Measurements from ENCODE around the gene SLC26A8. TPM values are rescaled to one million over a fixed set of nuclear protein-coding genes. Genes with fewer than 3 reads are reported as not detected.

The SLC26A8 gene
- total and polyA plus RNA-seq, 8 donors: 0.30 to 1.5 (median 0.53) TPM; not detected in 1

- TF ChIP-seq CTCF (IDR thresholded peaks at IDR 0.05): no peak
- intact Hi-C loops (cut with DNase I): no loop called here
- ATAC-seq: no peak
- H3K4me3 ChIP-seq: no peak overlapping the region
- no peak for DNase-seq
- H3K27me3 ChIP-seq: no peaks in the 10 kb centered on the region
- H3K36me3 ChIP-seq: no peaks in the 10 kb centered on the region
- no peaks in the 10 kb centered on the region for H3K4me1 ChIP-seq
- no peaks in the 10 kb centered on the region for H3K9me3 ChIP-seq
- no peak overlapping the region for H3K27ac ChIP-seq
Observed at GRCh38 chr6:35955521-35955920, 68.9 kb downstream of the SLC26A8 start.

GRCh38 chr6:35955071-35955470 is 69.4 kb downstream of the SLC26A8 start:
- DNase-seq (no peak), ATAC-seq (no peak)
- Histone ChIP-seq H3K4me3 (no peak overlapping the region), H3K27me3 (no peaks in the 10 kb centered on the region), H3K36me3 (no peaks in the 10 kb centered on the region), H3K4me1 (no peaks in the 10 kb centered on the region), H3K9me3 (no peaks in the 10 kb centered on the region), H3K27ac (no peak overlapping the region)
- intact Hi-C loops (cut with DNase I): no loop called here
- TF ChIP-seq CTCF (IDR thresholded peaks at IDR 0.05): no peak

GRCh38 chr6:35954333-35954732 is 70.1 kb downstream of the SLC26A8 start:
- TF ChIP-seq CTCF (IDR thresholded peaks at IDR 0.05): no peak
- intact Hi-C loops (cut with DNase I): no loop called here
- H3K27ac ChIP-seq: no peak overlapping the region
- H3K9me3 ChIP-seq: no peaks in the 10 kb centered on the region
- no peaks in the 10 kb centered on the region for H3K27me3 ChIP-seq
- H3K4me1 ChIP-seq: no peaks in the 10 kb centered on the region
- H3K36me3 ChIP-seq: no peaks in the 10 kb centered on the region
- DNase-seq: no peak
- ATAC-seq: no peak
- no peak overlapping the region for H3K4me3 ChIP-seq

GRCh38 chr6:35948725-35949124 is 75.7 kb downstream of the SLC26A8 start:
- H3K27me3 ChIP-seq: no peaks in the 10 kb centered on the region
- H3K27ac ChIP-seq: no peak overlapping the region
- intact Hi-C loops (cut with DNase I): no loop called here
- H3K36me3 ChIP-seq: no peaks in the 10 kb centered on the region
- DNase-seq (no peak), ATAC-seq (no peak)
- no peaks in the 10 kb centered on the region for H3K9me3 ChIP-seq
- no peak overlapping the region for H3K4me3 ChIP-seq
- no peak for TF ChIP-seq CTCF (IDR thresholded peaks at IDR 0.05)
- H3K4me1 ChIP-seq: no peaks in the 10 kb centered on the region

GRCh38 chr6:35945650-35946025 is 78.8 kb downstream of the SLC26A8 start:
- ATAC-seq: no peak
- TF ChIP-seq CTCF (IDR thresholded peaks at IDR 0.05): no peak

More at GRCh38 chr6:35945650-35946025, 78.8 kb downstream of the SLC26A8 start:
- no peak for DNase-seq
- Histone ChIP-seq H3K9me3 (no peaks in the 10 kb centered on the region), H3K4me1 (no peaks in the 10 kb centered on the region), H3K36me3 (no peaks in the 10 kb centered on the region), H3K27me3 (no peaks in the 10 kb centered on the region), H3K4me3 (no peak overlapping the region), H3K27ac (no peak overlapping the region)
- intact Hi-C loops (cut with DNase I): no loop called here
